ENCODE measurements around the gene DHRS3. TPM values are rescaled to one million over a fixed set of nuclear protein-coding genes. Genes with fewer than 3 reads are reported as not detected.

Gene DHRS3
- total and polyA plus RNA-seq, 2 of the 13 experiments (the other 11 are each of a cell fraction or from before 2014, with no cell fraction given) = 48.5 to 90.5 TPM

DNA sequence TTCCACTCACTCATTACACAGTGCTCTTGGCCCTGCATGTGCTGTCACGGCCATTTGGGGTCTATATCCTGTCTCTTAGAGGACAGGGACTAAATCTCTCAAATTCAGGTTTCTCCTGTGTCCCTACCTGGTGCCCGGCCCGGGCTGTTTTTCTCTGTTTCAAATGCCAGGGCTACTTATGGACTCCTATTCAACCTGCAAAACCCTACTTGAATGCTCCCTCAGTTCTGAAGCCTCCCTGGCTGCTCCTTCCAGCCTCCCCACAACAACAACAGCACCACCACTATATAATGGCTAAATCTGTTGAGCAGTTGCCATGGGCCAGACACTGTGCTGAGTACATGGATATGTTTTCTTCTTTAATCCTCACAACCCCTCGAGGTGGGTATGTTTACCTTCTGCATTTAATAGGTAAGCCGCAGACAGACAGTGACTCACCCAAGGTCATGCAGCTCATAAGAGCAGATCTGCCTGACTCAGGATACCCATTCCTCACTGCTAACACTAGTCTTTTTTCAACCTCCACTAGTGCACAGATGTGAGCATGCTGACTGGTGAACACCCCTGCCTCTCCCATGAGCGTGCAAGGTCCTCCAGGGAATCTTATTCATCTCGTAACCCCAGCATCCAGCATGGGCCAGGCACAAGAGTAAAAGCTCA lies 29.9 kb downstream of the DHRS3 start (continued):
- TF ChIP-seq GABPB1 (CRISPR knock-in tag; IDR thresholded peaks at IDR 0.05) (no peak), ZBTB20 (CRISPR knock-in tag; IDR thresholded peaks at IDR 0.05; ENCODE audit: borderline replicate concordance, low read depth) (peak; percentile 42; the same call in 1 of the 2 replicates), ZSCAN31 (CRISPR knock-in tag; IDR thresholded peaks at IDR 0.05; ENCODE audit: low read depth) (no peak), KAT2B (IDR thresholded peaks at IDR 0.05; ENCODE audit: borderline replicate concordance, low read depth, low read length) (no peak), GATAD1 (CRISPR knock-in tag; IDR thresholded peaks at IDR 0.05) (0 out of 2 replicates have a peak, but pooled peaks have one; percentile 44), TSC22D2 (CRISPR knock-in tag; IDR thresholded peaks at IDR 0.05; ENCODE audit: borderline replicate concordance) (no peak), ZNF430 (CRISPR knock-in tag; IDR thresholded peaks at IDR 0.05) (no peak), HOXA3 (CRISPR knock-in tag; IDR thresholded peaks at IDR 0.05) (no peak), MATR3 (CRISPR knock-in tag; IDR thresholded peaks at IDR 0.05) (no peak), SRF (IDR thresholded peaks at IDR 0.05; ENCODE audit: low read depth, low read length) (no peak), IRF2 (CRISPR knock-in tag; IDR thresholded peaks at IDR 0.05) (no peak), HNRNPH1 (optimal IDR thresholded peaks at IDR 0.05; ENCODE audit: low read depth, low read length) (no peak), RXRB (CRISPR knock-in tag; IDR thresholded peaks at IDR 0.05; ENCODE audit: borderline replicate concordance) (peak; percentile 35; the same call in 1 of the 2 replicates), ZZZ3 (CRISPR knock-in tag; IDR thresholded peaks at IDR 0.05; ENCODE audit: borderline replicate concordance) (no peak), SALL1 (CRISPR knock-in tag; IDR thresholded peaks at IDR 0.05) (0 out of 2 replicates have a peak, but pooled peaks have one; percentile 18), SNAPC2 (CRISPR knock-in tag; IDR thresholded peaks at IDR 0.05) (no peak)
- TF ChIP-seq, protein P1, sequence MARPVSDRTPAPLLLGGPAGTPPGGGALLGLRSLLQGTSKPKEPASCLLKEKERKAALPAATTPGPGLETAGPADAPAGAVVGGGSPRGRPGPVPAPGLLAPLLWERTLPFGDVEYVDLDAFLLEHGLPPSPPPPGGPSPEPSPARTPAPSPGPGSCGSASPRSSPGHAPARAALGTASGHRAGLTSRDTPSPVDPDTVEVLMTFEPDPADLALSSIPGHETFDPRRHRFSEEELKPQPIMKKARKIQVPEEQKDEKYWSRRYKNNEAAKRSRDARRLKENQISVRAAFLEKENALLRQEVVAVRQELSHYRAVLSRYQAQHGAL (CRISPR knock-in tag; IDR thresholded peaks at IDR 0.05; ENCODE audit: not compliant biosample characterization) = no peak
- TF ChIP-seq, protein P2, sequence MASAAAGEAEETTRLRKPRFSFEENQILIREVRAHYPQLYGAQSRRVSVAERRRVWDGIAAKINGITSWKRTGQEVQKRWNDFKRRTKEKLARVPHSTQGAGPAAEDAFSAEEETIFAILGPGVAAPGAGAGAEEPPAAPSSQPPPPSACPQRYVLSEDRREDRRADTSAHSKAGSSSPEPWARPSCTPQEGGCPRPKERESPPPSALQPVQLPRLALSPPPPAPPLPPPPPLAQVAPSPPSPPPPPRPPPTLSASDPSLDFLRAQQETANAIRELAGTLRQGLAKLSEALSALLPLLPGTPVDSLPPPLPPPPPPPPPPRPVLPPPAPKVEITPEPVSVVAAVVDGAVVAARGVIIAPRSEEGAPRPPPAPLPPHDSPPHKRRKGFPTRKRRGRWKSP (CRISPR knock-in tag; IDR thresholded peaks at IDR 0.05) = no peak
- TF ChIP-seq, protein P3, sequence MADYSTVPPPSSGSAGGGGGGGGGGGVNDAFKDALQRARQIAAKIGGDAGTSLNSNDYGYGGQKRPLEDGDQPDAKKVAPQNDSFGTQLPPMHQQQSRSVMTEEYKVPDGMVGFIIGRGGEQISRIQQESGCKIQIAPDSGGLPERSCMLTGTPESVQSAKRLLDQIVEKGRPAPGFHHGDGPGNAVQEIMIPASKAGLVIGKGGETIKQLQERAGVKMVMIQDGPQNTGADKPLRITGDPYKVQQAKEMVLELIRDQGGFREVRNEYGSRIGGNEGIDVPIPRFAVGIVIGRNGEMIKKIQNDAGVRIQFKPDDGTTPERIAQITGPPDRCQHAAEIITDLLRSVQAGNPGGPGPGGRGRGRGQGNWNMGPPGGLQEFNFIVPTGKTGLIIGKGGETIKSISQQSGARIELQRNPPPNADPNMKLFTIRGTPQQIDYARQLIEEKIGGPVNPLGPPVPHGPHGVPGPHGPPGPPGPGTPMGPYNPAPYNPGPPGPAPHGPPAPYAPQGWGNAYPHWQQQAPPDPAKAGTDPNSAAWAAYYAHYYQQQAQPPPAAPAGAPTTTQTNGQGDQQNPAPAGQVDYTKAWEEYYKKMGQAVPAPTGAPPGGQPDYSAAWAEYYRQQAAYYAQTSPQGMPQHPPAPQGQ (CRISPR knock-in tag; IDR thresholded peaks at IDR 0.05; ENCODE audit: borderline replicate concordance) = no peak
- TF ChIP-seq, protein P4, sequence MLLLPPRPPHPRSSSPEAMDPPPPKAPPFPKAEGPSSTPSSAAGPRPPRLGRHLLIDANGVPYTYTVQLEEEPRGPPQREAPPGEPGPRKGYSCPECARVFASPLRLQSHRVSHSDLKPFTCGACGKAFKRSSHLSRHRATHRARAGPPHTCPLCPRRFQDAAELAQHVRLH (CRISPR knock-in tag; IDR thresholded peaks at IDR 0.05; ENCODE audit: borderline replicate concordance, low read depth) = no peak
- TF ChIP-seq, protein P5, sequence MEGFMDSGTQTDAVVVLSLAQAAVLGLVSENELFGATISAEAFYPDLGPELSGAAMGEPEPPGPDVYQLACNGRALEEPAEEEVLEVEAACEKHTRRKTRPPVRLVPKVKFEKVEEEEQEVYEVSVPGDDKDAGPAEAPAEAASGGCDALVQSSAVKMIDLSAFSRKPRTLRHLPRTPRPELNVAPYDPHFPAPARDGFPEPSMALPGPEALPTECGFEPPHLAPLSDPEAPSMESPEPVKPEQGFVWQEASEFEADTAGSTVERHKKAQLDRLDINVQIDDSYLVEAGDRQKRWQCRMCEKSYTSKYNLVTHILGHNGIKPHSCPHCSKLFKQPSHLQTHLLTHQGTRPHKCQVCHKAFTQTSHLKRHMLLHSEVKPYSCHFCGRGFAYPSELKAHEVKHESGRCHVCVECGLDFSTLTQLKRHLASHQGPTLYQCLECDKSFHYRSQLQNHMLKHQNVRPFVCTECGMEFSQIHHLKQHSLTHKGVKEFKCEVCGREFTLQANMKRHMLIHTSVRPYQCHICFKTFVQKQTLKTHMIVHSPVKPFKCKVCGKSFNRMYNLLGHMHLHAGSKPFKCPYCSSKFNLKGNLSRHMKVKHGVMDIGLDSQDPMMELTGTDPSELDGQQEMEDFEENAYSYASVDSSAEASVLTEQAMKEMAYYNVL (CRISPR knock-in tag; IDR thresholded peaks at IDR 0.05; ENCODE audit: borderline replicate concordance) = no peak
- TF ChIP-seq, protein P6, sequence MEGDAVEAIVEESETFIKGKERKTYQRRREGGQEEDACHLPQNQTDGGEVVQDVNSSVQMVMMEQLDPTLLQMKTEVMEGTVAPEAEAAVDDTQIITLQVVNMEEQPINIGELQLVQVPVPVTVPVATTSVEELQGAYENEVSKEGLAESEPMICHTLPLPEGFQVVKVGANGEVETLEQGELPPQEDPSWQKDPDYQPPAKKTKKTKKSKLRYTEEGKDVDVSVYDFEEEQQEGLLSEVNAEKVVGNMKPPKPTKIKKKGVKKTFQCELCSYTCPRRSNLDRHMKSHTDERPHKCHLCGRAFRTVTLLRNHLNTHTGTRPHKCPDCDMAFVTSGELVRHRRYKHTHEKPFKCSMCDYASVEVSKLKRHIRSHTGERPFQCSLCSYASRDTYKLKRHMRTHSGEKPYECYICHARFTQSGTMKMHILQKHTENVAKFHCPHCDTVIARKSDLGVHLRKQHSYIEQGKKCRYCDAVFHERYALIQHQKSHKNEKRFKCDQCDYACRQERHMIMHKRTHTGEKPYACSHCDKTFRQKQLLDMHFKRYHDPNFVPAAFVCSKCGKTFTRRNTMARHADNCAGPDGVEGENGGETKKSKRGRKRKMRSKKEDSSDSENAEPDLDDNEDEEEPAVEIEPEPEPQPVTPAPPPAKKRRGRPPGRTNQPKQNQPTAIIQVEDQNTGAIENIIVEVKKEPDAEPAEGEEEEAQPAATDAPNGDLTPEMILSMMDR (CRISPR knock-in tag; IDR thresholded peaks at IDR 0.05) = no peak
